Activated CD8-positive, alpha-beta memory T cell treated with anti-CD3 and anti-CD28 coated beads for 1 hour (primary cell): ENCODE measurements around the gene TENM4.
"Not testable (repeated sequence)": the region's sequence is repeated elsewhere in the genome, so short reads cannot be mapped to it uniquely, and the experiment has no call there.

Experiments
- DNase-seq, 2 donors: peaks; one replicate each; pipeline ENCODE4 v3.0.0-alpha.2; 2020; ENCODE audit warnings: low read depth in 1 of 2; ENCODE audit errors: extremely low read depth in 1 of 2

Gene TENM4

GRCh38 chr11:78993802-78994430, 446.9 kb downstream of the TENM4 start:
- DNase-seq = no peak

- DNase-seq = no peak
Observed at GRCh38 chr11:78991681-78992080, 449.1 kb downstream of the TENM4 start.

GRCh38 chr11:78990261-78990660, 450.6 kb downstream of the TENM4 start:
- no peak for DNase-seq

GRCh38 chr11:78987748-78988147, 453.1 kb downstream of the TENM4 start:
- no peak for DNase-seq

- DNase-seq = no peak
Observed at GRCh38 chr11:78986305-78986704, 454.5 kb downstream of the TENM4 start.

- DNase-seq = no peak
Observed at GRCh38 chr11:78985663-78986062, 455.2 kb downstream of the TENM4 start.

- no peak for DNase-seq
Observed at GRCh38 chr11:78982473-78982872, 458.4 kb downstream of the TENM4 start.

GRCh38 chr11:78981153-78981552, 459.7 kb downstream of the TENM4 start:
- no peak for DNase-seq

GRCh38 chr11:78978831-78979230, 462.0 kb downstream of the TENM4 start:
- no peak for DNase-seq

- not testable (repeated sequence) for DNase-seq
Observed at GRCh38 chr11:78977848-78978247, 463.0 kb downstream of the TENM4 start.

GRCh38 chr11:78977009-78977408, 463.8 kb downstream of the TENM4 start:
- DNase-seq = no peak

- no peak for DNase-seq
Observed at GRCh38 chr11:78975081-78975480, 465.7 kb downstream of the TENM4 start.

GRCh38 chr11:78973876-78974275, 467.0 kb downstream of the TENM4 start:
- DNase-seq = no peak

GRCh38 chr11:78972590-78972989, 468.2 kb downstream of the TENM4 start:
- no peak for DNase-seq

GRCh38 chr11:78972177-78972576, 468.7 kb downstream of the TENM4 start:
- DNase-seq = no peak

GRCh38 chr11:78967811-78968210, 473.0 kb downstream of the TENM4 start:
- DNase-seq = no peak

- DNase-seq = no peak
Observed at GRCh38 chr11:78965432-78965831, 475.4 kb downstream of the TENM4 start.

- DNase-seq = no peak
Observed at GRCh38 chr11:78961937-78962701, 478.7 kb downstream of the TENM4 start.

GRCh38 chr11:78961247-78961646, 479.6 kb downstream of the TENM4 start:
- DNase-seq = no peak

- no peak for DNase-seq
Observed at GRCh38 chr11:78958444-78958843, 482.4 kb downstream of the TENM4 start.

GRCh38 chr11:78957476-78958245, 483.2 kb downstream of the TENM4 start:
- DNase-seq = no peak

- no peak for DNase-seq
Observed at GRCh38 chr11:78954696-78955095, 486.1 kb downstream of the TENM4 start.
